Measurements from ENCODE around the gene RRP15.

The RRP15 gene

GRCh38 chr1:218294546-218294945, 9.5 kb downstream of the RRP15 start:
- DNase-seq (ENCODE audit: low spot score), result no peak
- TF ChIP-seq CTCF (IDR thresholded peaks at IDR 0.05), result no peak
- no peak overlapping the region for H3K27ac ChIP-seq
- no peak overlapping the region for H3K4me3 ChIP-seq

GRCh38 chr1:218296162-218296561, 11.1 kb downstream of the RRP15 start:
- Histone ChIP-seq H3K27ac (no peak overlapping the region), H3K4me3 (no peak overlapping the region)
- no peak for DNase-seq (ENCODE audit: low spot score)
- TF ChIP-seq CTCF (IDR thresholded peaks at IDR 0.05), result no peak

- Histone ChIP-seq H3K27ac (no peak overlapping the region), H3K4me3 (no peak overlapping the region)
- no peak for DNase-seq (ENCODE audit: low spot score)
- no peak for TF ChIP-seq CTCF (IDR thresholded peaks at IDR 0.05)
These were observed 12.4 kb downstream of the RRP15 start for GRCh38 chr1:218297461-218297860.

- Histone ChIP-seq H3K4me3 (no peak overlapping the region), H3K27ac (no peak overlapping the region)
- DNase-seq (ENCODE audit: low spot score), result no peak
- no peak for TF ChIP-seq CTCF (IDR thresholded peaks at IDR 0.05)
These were observed 12.8 kb downstream of the RRP15 start for GRCh38 chr1:218297867-218298266.

GRCh38 chr1:218298398-218298797, 13.3 kb downstream of the RRP15 start:
- no peak overlapping the region for H3K4me3 ChIP-seq
- no peak for TF ChIP-seq CTCF (IDR thresholded peaks at IDR 0.05)
- no peak for DNase-seq (ENCODE audit: low spot score)
- no peak overlapping the region for H3K27ac ChIP-seq

GRCh38 chr1:218299416-218299815, 14.3 kb downstream of the RRP15 start:
- Histone ChIP-seq H3K4me3 (no peak overlapping the region), H3K27ac (no peak overlapping the region)
- no peak for TF ChIP-seq CTCF (IDR thresholded peaks at IDR 0.05)
- no peak for DNase-seq (ENCODE audit: low spot score)

GRCh38 chr1:218301217-218301616, 16.1 kb downstream of the RRP15 start:
- no peak for DNase-seq (ENCODE audit: low spot score)
- Histone ChIP-seq H3K4me3 (no peak overlapping the region), H3K27ac (no peak overlapping the region)
- no peak for TF ChIP-seq CTCF (IDR thresholded peaks at IDR 0.05)

Measured in coronary artery (tissue), 2 donors.